K562 treated with DMSO at 1 percent for 48 hours (cell line): Measurements from ENCODE around the gene CFAP97D2. TPM values are rescaled to one million over a fixed set of nuclear protein-coding genes. Genes with fewer than 3 reads are reported as not detected.

ENCODE experiments used
- total RNA-seq: library from RNA; unstranded; fragments of 300-600 nt; gene quantifications from 2 replicates; pipeline ENCODE4 v1.2.3, GENCODE V29; 2022; ENCODE audit warnings: low replicate concordance; ENCODE audit errors: extremely low read depth

The CFAP97D2 gene
- total RNA-seq, result not detected in 2 replicates

GRCh38 chr13:114179087-114179658 is at the start of gene CFAP97D2:
Gene CFAP97D2 (plus strand): TSS chr13:114179257. CDS start chr13:114179331, 74 bp downstream.

GRCh38 chr13:114132419-114133121 is 46.5 kb upstream of the CFAP97D2 start, which contains the start of gene RASA3:
Gene RASA3 (minus strand): TSS chr13:114132623. CDS start chr13:114132489, 134 bp downstream.

GRCh38 chr13:114234645-114235421 is 55.8 kb downstream of the CFAP97D2 start, which contains the start of gene CDC16:
Gene CDC16 (plus strand): TSS chr13:114234897. CDS start chr13:114235085, 188 bp downstream.

Other genes starting within 250 kb of the CFAP97D2 start
- gene C13orf46, start 205.2 kb upstream of the CFAP97D2 start, total RNA-seq, result not detected in 2 replicates
- not detected in 2 replicates for gene RASA3, start 46.6 kb upstream of the CFAP97D2 start, total RNA-seq
- gene CDC16, start 55.6 kb downstream of the CFAP97D2 start, total RNA-seq, result not detected in 2 replicates
- gene UPF3A, start 102.3 kb downstream of the CFAP97D2 start, total RNA-seq, result not detected in 2 replicates
- gene CHAMP1, start 135.2 kb downstream of the CFAP97D2 start, total RNA-seq, result not detected in 2 replicates